SK-N-MC (cell line): ENCODE results near the gene CFTR.

Experiments
- EZH2 ChIP-seq: fragments of 200-600 bp; sonication (generic); IDR thresholded peaks from one replicate; pipeline ENCODE4 v1.6.1; 2017; ENCODE audit warnings: antibody characterized with exemption
- POLR2AphosphoS5 ChIP-seq: IDR thresholded peaks from 2 replicates; pipeline ENCODE4 v1.6.1; 2012; ENCODE audit warnings: mild to moderate bottlenecking, low read depth, low read length, borderline replicate concordance

- TF ChIP-seq POLR2AphosphoS5 (no peak), EZH2 (no peak)
Observed at GRCh38 chr7:117674617-117675016, 194.8 kb downstream of the CFTR start.
